Stimulated activated CD4-positive, alpha-beta T cell treated with anti-CD3 and anti-CD28 coated beads, Interleukin-4, amount 100 ng/mL, for 1 hour (primary cell): Measurements from ENCODE around the gene CELF2.
"Not testable (repeated sequence)": the region's sequence is repeated elsewhere in the genome, so short reads cannot be mapped to it uniquely, and the experiment has no call there.

Source experiments
- DNase-seq: peaks from one replicate; pipeline ENCODE4 v3.0.0-alpha.2; 2020

The CELF2 gene

GRCh38 chr10:11104772-11105675, 87.4 kb downstream of the CELF2 start:
- DNase-seq, result no peak

GRCh38 chr10:11105676-11106004, 88.0 kb downstream of the CELF2 start:
- DNase-seq, result no peak

GRCh38 chr10:11106621-11107374, 89.1 kb downstream of the CELF2 start:
- DNase-seq, result no peak

DNA sequence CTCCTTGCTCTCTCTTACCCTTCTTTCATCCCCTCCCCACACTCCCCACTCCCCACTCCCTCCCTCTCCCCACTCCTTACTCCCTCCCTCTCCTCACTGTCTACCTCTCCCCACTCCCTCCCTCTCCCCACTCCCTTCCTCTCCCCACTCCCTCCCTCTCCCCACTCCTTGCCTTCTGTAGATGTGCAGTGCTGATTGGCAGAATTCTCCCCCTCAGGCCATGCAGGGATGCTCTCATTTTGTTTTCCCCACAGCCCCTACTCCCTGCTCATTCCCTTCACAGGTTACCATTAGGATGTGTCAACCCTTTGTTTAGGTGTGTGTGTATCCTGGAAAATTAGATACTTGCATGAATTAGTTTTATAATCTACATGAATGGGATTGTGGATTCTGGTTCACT, 90.3 kb downstream of the CELF2 start:
- no peak for DNase-seq

- DNase-seq, result no peak
These were observed 90.7 kb downstream of the CELF2 start for GRCh38 chr10:11108356-11108755.

GRCh38 chr10:11109590-11109989, 91.9 kb downstream of the CELF2 start:
- no peak for DNase-seq

DNA sequence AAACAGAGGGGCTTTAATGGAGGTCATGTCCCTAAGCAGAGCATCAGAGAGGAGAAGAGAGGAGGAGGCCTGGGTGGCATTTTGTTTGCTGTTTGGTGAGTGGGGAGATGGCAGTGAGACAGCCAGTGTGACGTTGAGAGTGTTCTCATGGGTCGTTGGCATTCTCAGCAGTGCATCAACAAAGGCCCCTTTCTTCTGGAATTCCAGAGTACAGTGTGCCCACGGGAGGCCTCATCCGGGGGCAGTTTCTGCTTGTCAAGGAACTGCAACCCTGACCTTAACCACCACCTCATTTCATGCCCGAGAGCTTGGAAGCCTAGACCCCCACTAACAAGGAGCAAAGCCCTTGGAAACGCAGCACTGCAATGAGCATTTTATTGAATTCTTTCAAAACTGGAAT, 92.9 kb downstream of the CELF2 start:
- no peak for DNase-seq

GRCh38 chr10:11111490-11111889, 93.8 kb downstream of the CELF2 start:
- DNase-seq, result no peak

- DNase-seq, result no peak
These were observed 95.0 kb downstream of the CELF2 start for GRCh38 chr10:11112718-11113117.

GRCh38 chr10:11113156-11113555, 95.5 kb downstream of the CELF2 start:
- no peak for DNase-seq

DNA sequence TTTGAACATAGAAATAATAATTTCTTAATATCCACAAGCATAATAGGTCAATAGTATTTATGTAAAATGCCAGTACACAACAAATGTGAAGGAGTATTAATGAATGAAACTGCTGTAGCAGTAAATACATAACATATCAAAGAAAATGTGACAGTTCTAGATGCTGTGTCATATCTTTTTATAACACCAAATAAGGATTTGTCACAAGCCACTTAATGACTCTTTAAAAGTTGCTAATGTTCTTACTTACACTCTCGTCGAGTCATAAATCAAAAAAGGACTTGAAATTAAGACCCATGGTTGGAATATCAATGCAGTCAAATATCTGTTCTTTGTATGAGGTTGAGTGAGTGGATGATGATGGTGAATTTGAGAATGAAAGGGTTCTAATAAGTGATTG, 96.6 kb downstream of the CELF2 start:
- DNase-seq, result no peak

DNA sequence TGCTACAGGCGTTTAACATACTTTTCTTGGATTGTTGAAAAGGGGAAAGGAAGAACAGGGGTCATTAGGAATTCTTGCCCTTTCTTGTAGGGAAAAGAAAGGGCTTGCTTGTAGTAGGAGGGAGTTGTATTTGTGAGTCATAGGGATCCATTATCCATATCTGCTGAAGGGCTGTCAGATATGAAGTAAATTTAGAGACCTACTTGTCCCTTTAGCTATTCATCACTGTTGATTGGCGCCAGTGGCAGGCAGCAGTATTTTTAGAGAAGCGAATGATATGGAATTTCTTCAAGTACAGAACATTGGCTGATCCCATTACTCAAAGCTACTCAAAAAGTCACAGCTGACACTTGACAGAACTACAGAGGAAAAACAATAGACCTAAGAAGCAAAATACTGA, 97.7 kb downstream of the CELF2 start:
- no peak for DNase-seq

- no peak for DNase-seq
These were observed 98.7 kb downstream of the CELF2 start for GRCh38 chr10:11116361-11116760.

DNA sequence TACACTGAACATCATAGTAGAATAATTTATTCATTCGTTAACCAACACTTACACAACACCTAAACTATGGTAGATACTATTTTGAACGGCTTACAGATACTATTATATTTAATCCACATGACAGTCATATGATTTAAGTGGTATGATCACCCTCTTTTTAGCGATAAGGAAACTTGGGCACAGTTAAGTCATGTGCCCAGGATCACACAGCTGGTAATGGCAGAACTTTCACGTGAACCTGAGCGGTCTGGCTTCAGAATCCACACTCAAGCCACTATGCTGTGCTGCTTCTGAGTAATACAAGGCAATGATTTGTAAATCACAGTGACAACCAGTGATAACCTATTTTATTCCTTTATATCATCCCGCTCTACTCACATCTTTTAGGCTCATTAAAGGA, 99.1 kb downstream of the CELF2 start:
- DNase-seq, result no peak

DNA sequence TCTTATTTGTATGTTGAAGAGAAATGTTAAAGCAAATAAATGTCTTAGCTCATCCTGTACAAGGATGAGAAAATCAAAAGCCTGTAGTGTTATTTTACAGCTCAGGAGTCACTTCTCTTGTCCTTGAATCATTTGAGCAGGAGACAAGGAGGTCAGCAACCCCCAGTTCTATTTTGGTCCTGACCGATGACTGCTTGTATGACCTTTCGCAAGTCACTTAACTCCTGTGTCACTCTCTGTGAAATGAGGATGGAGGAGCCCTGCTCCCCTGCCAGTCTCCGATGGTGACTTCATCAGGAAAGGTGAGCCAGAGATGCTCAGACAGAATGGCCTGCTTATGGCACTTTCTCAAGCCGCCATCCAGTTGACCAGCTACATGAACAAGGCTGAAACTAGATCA, 101.0 kb downstream of the CELF2 start:
- DNase-seq, result no peak

DNA sequence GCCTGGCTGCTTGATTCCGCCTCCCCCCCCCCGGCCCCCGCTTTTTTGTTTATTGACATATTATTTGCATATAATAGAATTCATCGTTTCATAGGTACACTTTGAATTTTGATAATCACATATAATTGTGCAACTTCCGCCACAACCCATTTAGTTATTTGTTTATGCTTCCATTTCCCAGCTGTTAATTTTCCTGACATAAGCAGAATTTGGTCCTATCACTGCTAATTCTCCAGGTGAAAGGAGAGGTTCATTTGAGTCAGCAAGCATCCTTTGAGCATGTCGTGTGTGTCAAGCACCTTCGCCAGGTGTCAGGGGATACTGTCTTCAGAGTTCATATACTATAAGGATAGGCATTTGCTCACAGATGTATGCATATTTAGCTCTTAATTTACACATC, 102.2 kb downstream of the CELF2 start:
- DNase-seq, result no peak

DNA sequence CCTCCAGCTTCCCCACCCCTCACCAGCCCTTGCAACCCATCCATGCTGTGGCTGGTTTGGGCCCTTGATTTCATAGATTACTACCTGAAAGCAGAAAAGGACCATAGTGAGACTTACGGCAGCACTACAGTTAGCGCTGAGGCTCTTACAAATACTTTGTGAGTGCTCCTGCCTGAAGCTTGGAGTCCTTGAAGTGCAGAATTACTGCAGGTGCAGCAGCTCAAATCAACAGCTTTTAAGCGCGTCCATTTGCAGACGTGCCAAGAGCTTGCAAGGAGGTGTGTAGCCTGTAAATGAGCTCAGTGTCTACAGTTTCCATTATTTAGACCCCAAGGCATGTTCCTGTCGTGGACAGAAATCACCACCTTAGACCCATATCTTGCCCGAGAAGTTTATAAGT, 103.0 kb downstream of the CELF2 start:
- DNase-seq, result no peak

- DNase-seq, result not testable (repeated sequence)
These were observed 106.2 kb downstream of the CELF2 start for GRCh38 chr10:11123892-11124291.

DNA sequence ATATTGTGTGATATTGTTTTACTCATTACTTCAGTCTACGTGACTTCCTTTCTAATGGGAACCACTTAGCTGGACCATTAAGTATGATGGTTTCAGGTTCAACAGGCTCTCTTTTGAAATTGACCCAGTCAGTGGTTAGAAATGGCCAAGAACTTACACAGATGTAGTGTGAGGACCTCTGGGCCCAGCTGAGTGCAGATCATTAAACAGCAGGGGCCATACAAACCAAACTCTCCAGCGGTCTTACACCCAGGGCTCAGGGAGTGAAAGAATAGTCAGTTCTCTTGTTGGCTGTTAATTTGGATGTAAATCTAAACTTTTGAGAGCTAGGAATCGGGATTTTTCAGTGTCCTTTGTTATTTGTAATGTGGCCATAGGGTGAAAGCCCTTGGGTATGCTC, 107.3 kb downstream of the CELF2 start:
- no peak for DNase-seq

DNA sequence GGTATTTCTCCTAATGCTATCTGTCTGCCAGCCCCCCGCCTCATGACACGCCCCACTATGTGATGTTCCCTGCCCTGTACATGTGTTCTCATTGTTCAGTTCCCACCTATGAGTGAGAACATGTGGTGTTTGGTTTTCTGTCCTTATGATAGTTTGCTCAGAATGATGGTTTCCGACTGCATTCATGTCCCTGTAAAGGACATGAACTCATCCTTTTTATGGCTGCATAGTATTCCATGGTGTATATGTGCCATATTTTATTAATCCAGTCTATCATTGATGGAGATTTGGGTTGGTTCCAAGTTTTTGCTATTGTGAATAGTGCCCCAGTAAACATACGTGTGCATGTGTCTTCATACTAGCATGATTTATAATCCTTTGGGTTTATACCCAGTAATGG, 109.3 kb downstream of the CELF2 start:
- not testable (repeated sequence) for DNase-seq

DNA sequence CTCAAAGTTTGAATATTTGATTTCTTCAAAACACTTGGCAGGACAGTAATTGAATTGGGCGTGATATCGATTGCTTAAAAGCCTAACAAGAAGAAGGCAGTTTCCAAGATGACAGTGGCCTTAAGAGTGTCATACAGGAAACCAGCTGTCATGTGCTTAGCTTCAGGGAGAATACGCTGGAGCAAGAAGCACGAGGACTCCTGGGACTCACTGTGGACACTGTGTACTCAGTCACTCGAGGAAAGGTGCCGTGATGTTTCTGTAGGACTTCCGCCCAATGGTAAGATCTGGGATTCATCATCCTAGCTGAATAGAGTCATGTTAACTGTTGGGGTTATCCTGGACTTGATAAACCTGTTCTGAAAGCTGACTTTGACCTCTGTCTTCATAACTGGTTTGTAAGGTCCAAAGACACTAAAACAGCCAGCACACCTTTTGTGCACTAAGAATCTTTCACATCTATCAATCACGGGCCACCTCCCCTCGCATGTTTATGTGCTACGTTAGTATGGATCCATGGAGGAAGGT, 113.5 kb downstream of the CELF2 start:
- DNase-seq, result no peak

DNA sequence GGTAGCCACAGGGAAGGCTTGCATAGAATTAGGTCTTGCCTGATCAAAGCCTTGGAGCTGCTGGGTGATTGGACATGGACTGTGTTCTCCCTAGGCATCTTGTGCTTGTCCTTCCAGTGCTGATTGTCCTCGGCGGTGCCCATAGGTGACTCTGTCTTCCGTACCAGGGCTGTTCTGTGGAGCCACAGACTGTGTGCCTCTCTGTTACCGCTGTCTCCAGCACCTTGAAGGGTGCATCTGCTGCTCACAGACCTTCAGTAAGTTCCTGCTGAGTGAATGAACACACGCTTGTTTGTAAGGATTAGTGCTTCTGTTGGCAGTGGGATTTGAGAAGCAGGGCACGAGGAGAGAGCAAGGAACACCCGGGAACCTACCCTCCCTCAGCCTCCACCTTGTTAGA, 116.7 kb downstream of the CELF2 start:
- DNase-seq, result no peak

GRCh38 chr10:11135709-11136108, 118.0 kb downstream of the CELF2 start:
- no peak for DNase-seq
